HG02610 (cell line): ENCODE results near the gene GAS2.

ENCODE experiments used
- ATAC-seq: cut with Tn5 transposase; IDR thresholded peaks from one replicate; pipeline ENCODE4 v1.9.1; 2021; ENCODE audit warnings: mild to moderate bottlenecking, moderate library complexity; ENCODE audit not compliant: unreplicated experiment

The GAS2 gene

GRCh38 chr11:22723274-22723673 is 56.9 kb downstream of the GAS2 start:
- no peak for ATAC-seq

GRCh38 chr11:22725079-22725478 is 58.7 kb downstream of the GAS2 start:
- ATAC-seq, result no peak

- no peak for ATAC-seq
Observed at GRCh38 chr11:22728600-22729389, 62.4 kb downstream of the GAS2 start.

GRCh38 chr11:22730319-22730718 is 63.9 kb downstream of the GAS2 start:
- ATAC-seq, result no peak

- ATAC-seq, result no peak
Observed at GRCh38 chr11:22732588-22732987, 66.2 kb downstream of the GAS2 start.

GRCh38 chr11:22733475-22734248 is 67.3 kb downstream of the GAS2 start:
- ATAC-seq, result no peak

- no peak for ATAC-seq
Observed at GRCh38 chr11:22734628-22735345, 68.4 kb downstream of the GAS2 start.

- ATAC-seq, result no peak
Observed at GRCh38 chr11:22742157-22742613, 75.8 kb downstream of the GAS2 start.

GRCh38 chr11:22749536-22749935 is 83.1 kb downstream of the GAS2 start:
- ATAC-seq, result no peak

- no peak for ATAC-seq
Observed at GRCh38 chr11:22752908-22753310, 86.5 kb downstream of the GAS2 start.

GRCh38 chr11:22753416-22753815 is 87.0 kb downstream of the GAS2 start:
- no peak for ATAC-seq

GRCh38 chr11:22761066-22761465 is 94.7 kb downstream of the GAS2 start:
- no peak for ATAC-seq

- no peak for ATAC-seq
Observed at GRCh38 chr11:22763166-22763565, 96.8 kb downstream of the GAS2 start.

GRCh38 chr11:22764735-22765134 is 98.3 kb downstream of the GAS2 start:
- ATAC-seq, result no peak

- no peak for ATAC-seq
Observed at GRCh38 chr11:22768281-22768680, 101.9 kb downstream of the GAS2 start.

GRCh38 chr11:22769081-22769480 is 102.7 kb downstream of the GAS2 start:
- ATAC-seq, result no peak

GRCh38 chr11:22774716-22775115 is 108.3 kb downstream of the GAS2 start:
- ATAC-seq, result peak; percentile 60

GRCh38 chr11:22775248-22775647 is 108.8 kb downstream of the GAS2 start:
- ATAC-seq, result peak; percentile 19

GRCh38 chr11:22778642-22779041 is 112.2 kb downstream of the GAS2 start:
- no peak for ATAC-seq

GRCh38 chr11:22779850-22780249 is 113.4 kb downstream of the GAS2 start:
- ATAC-seq, result no peak

- ATAC-seq, result peak; percentile 83
Observed at GRCh38 chr11:22780952-22781593, 114.7 kb downstream of the GAS2 start.
